Pons (tissue), 1 donor: ENCODE results near the gene SH3RF3.

Source experiments
- DNase-seq: peaks from one replicate; pipeline ENCODE4 v3.0.0-alpha.2; 2016; ENCODE audit warnings: low spot score

SH3RF3 gene

DNA sequence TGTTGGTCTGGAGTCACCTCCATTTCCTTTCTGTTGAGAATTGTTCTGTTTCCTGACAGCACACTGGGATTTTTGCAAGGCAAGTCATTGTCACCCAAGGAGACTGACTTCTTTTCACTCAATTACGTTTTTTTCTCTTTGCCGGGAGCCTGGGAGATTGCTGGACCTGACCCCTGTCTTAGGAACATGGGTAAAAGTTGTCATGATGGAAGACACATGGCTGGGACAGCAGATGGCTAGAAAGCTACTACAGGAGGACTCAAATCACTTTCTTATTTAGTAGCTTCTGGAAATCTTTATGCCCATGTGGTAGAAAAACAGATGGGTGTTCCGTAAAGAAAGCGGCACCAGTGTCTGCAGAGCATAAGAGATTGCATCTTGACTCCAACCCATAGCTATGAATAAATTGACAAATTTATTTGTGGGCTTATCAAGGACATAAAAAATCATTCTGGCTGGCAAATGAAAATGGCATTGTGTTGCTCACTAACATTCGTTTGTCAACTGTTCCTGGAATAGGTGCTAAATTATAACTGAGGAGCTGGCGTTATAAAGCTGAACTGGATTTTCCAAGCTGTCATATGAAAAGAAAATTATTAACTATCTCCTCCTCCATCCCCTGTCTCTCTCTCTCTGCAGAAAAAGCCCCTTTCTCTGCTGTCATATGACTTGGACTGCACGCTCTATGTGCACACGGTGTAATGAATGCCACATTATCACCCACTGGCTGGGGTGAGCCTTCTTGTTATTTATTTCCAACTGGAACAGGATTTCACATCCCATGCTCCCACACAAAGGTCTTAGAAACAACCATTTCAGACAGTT, 159.8 kb downstream of the SH3RF3 start:
- DNase-seq = peak; percentile 36

DNA sequence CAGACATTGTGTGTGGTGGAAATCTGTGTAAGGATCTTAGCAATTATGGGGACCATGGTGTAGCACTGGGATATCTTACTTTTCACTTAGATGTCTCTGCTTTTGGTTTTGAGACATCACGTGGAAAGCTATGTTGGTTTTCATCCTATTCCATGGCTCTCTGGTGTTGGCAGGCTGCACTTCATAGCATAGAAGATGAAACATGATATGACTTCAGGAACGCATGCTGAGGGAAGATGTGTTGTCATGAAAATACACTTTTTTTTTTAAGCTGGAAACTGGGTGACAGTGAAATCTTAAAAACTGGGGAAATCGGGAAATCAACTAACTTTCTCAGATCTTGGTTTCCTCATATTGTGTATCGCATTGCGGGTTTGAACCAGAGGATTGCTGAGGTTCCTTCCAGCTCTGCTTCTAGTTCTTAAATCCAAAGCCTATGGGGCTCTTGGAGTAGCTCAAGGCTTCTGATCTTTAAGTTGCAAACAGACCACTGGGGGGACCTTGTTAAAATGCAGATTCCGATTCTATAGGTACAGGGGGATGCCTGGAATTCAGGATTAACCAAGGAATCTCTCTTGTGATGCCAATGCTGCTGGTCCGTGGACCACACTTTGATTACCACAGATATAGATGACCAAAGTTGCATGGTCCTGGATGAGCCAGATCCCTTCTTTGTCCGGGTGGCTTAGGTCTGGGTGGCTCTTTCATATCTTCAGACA, 160.7 kb downstream of the SH3RF3 start:
- no peak for DNase-seq

DNA sequence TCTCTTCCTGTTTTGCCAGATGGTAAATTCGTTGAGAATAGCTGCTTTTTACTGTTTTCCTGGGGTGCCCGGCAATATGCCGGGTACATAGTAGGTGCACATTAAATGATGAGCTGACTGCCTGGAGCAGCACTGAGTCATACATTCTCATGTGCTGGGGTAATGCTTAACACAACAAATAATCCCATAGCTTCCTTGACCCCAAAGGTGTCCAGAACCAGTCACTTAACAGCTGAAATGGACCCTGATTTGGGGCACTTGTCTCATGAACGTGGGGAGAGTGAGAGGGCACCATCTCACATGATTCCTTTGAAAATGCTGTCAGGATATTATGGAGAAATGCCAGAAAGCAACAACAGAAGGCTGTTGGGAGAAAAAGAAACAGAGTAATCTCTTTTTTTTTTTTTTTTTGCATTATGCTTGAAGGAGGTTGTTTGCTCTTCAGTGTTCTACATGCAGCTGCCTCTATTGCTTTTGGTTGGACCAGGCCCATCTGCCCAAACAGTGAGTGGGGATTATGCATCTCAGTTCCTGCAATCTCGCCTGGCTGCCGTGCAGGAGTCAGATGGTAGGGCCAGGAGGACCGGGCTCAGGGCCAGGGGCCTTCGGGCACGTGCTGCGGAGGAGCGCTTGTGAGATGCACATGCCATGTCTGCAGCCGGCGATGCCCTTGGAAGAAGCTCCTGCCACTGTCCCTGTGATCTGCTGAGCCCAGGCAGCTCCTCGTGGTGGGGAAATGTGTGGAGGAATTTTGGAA, 162.1 kb downstream of the SH3RF3 start:
- DNase-seq = no peak

DNA sequence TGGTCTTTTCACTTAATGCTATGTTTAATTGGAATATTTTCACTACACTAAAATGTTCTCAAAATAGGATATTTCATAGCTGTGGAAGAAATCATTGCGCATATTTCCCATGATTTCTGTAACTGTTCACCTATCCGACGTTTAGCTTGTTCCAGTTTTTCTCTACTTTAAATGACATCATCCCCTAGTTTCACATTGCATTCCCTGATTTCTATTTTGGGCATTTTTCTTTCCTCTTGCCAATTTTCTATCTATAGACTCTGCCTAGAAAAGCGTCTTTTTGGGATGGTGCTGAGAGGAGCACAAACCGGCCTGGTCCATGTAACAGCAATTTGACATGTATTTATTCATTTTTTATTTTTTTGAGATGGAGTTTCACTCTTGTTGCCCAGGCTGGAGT, 163.4 kb downstream of the SH3RF3 start:
- DNase-seq = no peak

DNA sequence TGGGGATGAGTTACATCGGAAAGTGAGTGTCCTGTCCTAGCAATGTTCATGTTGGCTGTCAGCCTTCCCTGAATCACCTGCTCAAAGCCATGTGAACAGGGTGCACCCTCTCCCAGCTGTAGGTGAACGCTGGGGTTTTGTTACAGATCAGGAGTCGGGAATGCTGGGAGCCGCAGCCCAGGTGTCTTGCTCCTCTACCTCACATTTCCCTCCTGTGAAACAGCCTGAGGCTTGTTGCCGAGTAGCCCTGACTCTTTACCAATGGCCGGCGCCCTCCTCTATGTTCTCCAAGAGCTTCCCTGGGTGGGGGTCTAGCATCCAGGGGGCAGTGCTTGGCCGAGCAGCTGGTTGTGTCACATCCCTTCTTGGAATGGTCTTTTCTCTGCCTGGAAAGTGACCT, 164.7 kb downstream of the SH3RF3 start:
- no peak for DNase-seq

DNA sequence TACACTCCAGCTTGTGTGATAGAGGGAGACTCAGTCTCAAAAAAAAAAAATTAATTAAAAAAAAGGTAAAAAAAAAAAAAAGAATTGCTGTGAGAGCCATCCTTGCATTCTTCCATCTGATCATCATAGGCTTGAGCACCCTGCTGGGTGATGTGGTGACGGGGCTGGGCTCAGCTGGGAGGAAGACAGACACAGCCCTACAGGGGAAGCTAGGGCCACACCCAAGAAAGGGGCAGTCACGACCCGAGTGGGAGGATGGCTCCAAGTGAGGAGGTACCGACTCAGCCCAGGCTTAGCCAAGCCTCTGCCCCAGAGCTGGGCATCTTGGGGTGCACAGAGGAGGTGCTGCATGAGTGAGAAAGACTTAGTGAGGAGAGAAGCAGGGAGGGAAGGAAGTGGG, 165.5 kb downstream of the SH3RF3 start:
- no peak for DNase-seq

DNA sequence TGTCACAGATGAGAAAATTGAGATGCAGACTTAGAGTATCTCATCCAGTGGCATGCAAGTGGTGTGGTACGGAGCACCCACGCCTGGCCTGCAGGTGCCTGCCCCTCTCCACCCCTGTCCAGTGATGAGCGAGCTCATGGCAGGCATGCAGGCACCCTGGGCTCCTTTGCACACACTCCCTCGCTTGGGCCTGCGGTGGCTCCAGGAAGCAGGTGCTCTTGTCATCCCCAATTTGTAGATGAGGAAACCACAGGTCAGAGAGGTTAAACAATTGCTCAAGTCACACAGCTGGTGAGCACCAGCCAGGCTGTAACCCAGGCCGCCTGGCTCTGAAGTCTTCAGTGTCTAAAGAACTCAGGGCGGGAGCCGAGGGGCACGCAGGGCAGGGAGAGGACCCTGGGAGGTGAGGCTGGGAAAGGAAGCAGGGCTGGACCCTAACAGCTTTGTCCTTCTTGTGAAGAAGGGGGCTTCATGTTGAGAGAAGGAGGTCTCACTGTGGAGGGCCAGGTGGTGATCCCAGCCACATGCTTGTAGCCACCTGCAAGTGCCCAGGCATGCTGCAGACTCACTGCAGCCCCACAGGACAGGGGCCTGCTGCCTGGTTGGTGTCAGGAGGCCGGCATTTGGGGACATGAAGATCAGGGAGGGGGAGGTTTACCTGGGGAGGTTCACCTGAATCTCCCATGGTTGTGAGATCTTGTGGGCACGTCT, 166.2 kb downstream of the SH3RF3 start:
- no peak for DNase-seq

DNA sequence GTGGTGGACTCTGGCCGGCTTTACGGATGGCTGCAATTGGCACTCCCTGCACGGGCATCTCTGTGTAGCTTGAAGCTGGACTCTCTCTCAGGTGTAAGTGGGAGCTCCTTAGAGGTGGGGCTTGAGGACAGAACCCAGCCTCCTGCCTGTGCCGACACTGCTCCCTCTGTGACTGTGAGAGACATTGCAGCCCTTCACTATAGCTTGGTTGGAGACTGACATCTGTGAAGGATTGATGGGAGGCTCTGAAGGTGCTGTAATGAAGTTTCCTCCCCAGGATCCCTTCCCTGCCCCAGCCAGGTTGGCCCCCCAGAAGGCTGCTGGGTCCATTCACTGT, 166.7 kb downstream of the SH3RF3 start:
- DNase-seq = no peak

DNA sequence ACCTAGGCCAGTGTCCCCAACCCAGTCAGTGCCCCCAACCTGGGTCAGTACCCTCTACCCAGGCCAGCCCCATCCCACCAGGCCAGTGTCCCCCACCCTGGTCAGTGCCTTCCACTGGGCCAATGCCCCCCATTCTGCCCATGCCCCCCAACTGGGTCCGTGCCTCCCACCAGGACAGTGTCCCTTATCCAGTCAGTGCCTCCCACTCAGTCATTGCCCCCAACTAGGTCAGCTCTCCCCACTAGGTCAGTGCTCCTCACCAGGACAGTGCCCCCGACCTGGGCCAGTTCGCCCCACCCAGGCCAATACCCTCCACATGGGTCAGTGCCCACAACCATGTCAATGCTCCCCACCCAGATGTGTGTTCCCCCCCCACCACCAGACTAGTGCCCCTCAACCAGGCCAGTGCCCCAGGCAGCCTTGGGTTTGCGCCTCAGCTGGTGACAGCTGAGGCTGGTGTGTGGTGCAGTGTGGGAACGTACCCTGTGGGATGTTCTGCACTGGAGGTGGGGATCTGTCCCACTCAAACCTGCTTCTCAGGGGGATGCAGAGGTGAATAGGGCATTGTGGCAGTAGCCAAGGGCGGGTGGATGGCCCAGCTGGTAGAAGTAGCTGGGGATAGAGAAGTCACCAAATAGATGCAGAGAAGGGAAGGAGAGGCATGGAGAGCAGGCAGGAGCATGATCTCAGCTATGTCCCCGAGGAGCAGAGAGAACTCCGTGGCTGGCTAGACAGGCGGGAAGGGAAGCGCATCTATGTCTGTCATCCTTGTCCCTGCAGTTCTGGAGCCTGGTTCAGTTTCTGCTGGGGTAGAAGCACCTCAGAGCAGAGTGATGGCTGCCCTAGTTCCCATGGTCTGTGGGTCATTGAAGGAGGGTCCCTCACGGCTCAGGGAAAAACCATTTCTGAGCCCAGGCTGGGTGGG, 168.8 kb downstream of the SH3RF3 start:
- DNase-seq = no peak

DNA sequence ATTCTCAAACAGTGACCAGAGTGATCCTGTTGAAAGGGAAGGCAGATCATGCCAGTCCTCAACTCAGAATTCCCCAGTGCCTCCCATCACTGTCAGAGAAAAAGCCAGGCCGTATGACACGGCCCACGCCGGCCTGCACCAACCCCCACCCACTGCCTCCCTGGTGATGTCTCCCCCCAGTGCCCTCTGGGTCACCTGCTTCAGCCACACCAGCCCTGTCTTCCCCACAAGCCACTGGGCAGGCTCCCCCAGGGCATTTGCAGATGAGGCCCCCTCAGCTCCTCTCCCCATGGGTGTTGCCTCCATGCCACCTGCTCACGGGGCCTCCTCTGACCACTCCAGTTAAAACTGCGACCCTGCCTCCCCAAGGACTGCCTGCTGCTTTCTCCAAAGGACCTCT, 169.8 kb downstream of the SH3RF3 start:
- no peak for DNase-seq

DNA sequence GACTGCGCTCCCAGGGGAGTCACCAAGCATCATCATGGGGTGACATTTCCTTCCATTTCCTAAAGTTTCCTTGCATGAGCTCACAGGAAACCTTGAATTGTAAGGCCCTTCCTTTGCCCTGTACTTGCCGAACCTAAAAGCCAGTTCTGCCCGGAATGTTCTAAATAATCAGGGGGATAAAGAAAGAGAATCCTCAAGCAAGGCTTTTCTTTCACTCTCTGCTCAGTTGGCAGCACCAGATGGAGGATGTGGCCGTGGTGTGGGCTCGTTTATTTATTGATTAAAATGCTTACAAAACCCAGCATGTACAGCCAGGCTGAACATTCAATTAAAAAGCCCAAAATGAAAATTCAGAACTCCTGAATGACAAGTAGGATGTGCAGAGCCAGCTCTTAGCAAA, 170.5 kb downstream of the SH3RF3 start:
- DNase-seq = no peak

DNA sequence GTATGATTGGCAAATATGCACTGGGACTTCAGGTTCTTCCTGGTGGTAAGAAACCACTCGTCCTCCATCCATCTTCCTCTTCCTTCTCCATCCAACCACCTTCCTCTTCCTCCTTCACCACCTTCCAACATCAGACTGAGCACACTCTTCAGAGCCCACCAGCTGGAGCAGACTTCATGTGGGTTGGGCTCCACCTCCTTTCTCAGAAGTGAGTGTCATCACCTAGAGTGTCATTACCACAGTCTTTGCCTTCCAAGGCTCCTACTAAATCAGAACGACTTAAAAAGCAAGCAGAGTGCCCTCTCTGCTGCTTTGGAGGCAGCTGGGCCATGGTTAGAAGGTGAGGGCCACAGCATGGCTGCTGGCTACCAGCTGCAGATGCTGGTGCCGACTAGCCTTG, 171.6 kb downstream of the SH3RF3 start:
- DNase-seq = no peak

DNA sequence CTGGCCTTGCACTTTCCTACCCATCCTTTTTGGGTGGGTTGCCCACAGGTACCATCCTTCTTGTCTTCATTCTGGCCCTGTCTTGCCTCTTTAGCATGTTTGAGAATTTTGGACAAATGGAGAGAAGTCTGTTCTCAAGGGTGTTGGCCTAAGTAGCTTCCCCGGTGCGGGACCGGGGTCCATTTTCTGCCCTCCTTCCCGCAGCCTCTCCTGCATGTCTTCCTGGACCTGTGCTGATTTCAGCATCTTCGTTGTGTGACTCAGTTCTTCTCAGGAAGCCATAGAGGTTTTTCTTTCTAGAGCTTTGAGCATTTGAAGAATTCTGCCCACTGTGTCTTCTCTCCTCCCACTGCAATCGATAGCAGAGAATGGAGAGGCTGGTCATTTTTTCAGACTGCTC, 172.7 kb downstream of the SH3RF3 start:
- DNase-seq = no peak

DNA sequence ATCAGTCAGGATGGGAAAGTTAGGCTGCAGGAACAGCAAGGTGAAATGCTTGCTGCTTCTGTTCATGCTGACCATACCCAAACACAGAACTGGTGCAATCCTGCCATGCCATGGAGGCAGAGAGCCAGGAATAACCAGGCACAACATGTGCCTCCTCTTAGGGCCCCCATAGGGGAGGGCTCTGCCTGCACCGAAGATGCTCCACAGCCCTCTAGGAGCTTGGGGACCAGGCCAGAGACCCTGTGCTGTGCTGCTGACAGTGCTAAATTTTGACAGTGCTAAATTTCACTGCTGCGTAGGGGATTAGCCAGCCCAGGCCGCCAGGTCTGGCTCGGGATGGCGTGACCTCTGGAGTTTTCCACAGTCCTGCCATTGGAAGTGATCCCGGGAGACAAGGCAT, 173.3 kb downstream of the SH3RF3 start:
- DNase-seq = no peak

DNA sequence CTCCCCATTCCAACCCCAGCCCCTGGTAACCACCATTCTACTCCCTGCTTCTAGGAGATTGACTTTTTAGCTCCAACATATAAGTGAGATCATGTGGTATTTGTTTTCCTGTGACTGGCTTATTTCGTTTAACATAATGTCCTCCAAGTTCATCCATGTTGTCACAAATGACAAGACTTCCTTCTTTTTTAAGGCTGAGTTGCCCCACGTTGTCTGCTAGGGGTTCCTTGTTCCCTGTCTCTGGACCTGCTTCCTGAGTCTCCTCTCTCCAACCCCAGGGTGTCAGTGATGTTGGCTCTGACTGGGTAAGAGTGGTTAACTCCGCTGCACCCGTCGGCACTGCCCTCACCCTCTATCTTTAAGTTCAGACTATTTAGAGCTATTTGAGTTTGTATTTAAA, 175.2 kb downstream of the SH3RF3 start:
- no peak for DNase-seq

DNA sequence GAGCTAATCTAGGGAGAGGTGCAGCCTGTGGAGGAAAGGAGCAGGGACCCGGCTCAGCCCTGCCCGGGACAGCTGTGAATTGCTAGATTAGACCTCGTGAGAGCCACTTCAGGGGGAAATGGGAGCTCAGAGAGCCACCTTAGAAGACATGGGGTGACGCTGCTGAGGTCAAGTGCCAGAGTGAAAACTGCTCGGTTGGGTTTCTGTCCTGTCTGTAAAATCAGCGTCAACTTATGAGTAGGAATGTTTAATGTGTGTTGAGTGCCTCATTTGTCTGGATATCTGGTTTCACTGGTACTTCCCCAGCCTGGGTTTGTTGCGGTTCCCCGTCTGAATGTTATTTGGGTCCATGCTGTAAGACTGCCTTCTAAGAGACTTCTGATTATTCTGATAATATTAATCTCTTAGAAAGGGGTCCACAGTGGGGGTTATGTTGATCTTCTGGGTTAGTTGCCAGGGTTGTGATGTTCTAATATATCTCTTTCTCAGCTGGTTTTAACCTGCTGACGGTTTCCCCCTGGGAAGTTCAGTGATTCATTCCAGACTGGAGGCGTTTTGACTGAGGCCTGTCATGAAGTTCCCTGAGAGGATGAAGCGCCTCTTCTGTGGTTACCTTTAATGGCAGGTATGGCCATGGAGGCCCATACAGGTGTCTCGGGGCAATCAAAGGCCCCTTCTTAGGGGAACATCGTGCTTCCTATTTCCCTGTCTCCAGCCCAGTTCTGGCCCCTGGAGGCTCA, 175.9 kb downstream of the SH3RF3 start:
- no peak for DNase-seq

DNA sequence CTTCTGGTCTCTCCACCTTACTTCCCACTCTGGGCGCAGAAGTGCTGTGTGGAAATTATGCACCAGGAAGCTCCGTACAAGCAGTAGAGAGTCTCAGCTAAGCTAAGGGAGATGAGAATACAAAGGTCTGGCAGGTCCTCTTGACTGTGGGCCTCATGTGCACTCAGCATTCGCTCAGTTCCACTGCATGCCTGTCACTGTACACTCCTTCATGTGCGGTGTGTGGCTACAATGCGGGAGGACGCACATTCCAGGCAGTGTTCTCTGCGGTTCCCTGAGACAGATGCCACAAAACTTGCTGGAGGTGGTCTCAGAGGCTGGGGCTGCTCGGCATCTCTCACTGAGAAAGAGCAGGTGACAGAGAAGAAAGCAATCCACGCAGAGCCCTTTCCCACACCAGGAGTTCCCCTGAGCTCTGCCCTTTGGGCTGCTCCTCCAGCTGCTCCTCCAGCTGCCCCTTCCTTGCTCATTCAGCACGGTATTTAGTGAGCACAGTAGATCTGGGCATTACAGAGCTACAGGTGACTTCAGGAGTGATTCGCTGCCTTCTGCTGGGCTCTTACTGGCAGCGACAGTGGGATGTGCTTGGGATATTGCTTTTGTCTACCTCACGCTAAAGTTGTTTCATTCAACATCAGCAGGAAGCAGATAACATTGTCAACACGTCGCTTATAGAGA, 176.6 kb downstream of the SH3RF3 start:
- no peak for DNase-seq

DNA sequence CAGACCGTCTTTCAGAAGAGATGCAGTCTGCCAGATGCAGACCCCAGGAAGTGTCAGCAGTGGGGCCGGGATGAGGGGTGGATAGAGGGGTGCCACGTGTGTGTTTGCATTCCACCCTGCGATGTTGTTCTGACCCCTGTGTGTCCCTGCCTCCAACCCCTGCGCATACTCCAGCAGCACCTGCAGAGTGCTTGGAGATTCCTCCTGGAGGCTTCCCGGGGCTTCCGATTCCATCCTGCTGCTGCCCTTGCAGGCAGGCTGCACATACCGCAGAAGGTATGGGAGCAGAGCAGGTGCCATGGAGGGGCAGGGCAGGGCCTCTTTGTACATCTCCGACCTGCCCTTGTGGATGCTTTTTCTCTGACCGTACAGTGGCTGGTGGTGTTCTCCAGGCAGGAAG, 177.2 kb downstream of the SH3RF3 start:
- DNase-seq = no peak

DNA sequence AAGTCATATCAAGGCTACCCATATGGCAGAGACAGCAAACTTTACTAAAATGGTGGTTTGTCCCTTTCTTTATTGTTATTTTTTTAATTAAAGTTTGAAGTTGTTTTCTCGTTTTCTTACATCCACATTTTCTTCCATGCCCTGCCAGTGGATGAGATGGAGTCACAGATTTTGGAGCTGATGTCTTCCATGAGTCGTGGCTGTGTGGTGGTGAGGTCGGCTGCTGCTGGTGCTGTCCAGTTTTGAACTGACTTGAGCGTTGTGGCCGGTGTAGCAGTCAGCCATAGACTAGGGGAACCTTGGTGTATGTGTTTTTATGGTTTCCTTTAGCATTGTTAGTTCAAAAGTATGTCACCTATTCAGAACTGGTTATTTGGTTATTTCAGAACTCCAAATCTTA, 182.8 kb downstream of the SH3RF3 start:
- no peak for DNase-seq

DNA sequence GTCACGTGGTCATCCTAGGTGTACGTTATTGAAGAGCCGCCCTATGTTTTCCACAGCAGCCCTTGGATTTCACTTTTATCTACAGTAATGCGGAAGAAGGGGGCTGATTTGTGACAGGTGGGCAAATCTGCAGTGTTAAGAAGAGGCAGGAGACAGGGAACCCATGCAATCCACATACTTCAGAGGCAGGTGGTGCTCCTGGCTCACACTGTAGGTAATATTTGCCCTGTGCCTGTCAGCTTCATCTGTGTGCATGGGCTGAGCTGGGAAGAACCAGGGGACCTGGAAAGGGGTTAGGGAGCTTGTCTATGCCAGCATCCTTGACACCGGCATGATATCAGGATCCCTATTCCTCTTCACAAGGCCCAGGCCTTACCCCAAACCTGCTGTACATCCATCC, 183.9 kb downstream of the SH3RF3 start:
- DNase-seq = no peak
